HG03575 (cell line): Measurements from ENCODE around the gene NFAM1.

Experiments used
- ATAC-seq: cut with Tn5 transposase; IDR thresholded peaks from one replicate; pipeline ENCODE4 v1.9.1; 2021; ENCODE audit not compliant: unreplicated experiment, insufficient number of reproducible peaks, low FRiP score; ENCODE audit errors: extremely low read depth

The NFAM1 gene

GRCh38 chr22:42432020-42432596 lies at the start of gene NFAM1:
Gene NFAM1 (minus strand): TSS chr22:42432403. CDS start chr22:42432357, 46 bp downstream.
- ATAC-seq, result no peak

DNA sequence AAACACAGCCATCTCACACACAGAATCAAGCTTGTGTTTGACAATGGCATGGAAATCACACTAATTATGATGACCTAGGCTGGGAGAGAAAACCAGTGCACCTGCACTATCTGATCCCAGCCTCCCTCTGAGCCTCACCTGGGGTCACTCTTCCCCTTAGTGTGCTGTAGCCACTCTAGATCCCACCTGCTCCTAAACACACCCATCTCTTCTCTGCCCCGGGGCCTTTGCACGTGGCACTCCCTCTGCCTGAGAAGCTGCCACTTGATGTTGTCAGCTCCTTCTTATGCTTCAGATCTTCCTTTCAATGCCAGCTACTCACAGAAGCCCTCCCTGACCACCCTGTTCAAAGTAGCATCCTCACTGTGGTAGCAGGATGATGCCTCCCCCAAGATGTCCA lies 42.9 kb upstream of the NFAM1 start:
- ATAC-seq, result no peak

- ATAC-seq, result no peak
Observed at GRCh38 chr22:42473484-42474193, 41.4 kb upstream of the NFAM1 start.

DNA sequence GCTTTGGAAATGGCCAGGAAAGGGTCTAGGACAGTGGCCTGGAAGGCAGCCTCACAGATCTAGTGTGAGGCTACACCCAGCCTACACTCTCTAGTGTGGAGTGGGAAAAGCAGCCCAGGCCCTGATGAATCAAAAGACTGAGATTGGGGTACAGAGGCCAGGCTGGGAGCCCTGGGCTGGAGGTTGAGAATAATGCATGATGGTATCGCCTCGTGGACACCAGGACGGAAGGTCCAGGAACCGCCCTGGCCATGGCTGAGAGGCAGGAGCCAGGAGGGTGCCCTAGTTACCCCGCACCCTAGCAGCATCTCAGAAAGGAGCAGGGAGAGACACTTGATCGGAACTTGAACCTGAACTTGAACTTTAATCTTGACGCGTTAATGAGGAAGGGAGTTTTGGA lies 40.5 kb upstream of the NFAM1 start:
- no peak for ATAC-seq

GRCh38 chr22:42471441-42471840 lies 39.2 kb upstream of the NFAM1 start:
- no peak for ATAC-seq

DNA sequence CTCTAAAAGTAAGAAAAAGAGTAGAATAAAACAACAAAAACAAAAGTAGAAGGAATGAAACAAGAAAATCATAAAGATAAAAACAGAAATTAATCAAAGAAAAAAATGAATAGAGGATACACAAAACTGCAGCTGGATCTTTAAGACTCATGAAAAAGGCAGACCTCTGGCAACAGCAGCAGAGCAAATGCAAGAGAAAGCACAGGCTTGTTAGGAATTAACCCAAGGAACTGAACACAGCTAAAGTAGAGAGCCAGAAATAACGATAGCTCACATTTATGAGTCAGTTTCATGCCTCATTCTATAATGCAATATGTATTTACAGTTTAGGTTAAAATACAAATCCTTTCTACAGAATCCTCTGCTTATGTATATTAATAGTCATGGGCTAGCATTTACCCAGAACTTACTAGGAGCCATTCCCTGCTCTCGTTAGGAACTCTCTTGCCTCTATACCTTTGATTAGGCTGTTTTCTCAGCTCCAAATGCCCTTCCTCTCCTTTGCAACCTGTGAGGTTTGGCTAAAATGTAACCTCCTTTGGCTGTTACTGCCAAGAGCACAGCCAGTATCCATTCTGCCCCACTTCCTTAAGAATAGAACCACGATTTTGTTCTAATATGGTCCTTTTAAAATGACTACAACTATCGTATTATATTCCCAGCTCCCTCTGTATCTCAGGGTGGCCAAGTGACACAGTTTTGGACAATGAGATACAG lies 38.3 kb upstream of the NFAM1 start:
- no peak for ATAC-seq

DNA sequence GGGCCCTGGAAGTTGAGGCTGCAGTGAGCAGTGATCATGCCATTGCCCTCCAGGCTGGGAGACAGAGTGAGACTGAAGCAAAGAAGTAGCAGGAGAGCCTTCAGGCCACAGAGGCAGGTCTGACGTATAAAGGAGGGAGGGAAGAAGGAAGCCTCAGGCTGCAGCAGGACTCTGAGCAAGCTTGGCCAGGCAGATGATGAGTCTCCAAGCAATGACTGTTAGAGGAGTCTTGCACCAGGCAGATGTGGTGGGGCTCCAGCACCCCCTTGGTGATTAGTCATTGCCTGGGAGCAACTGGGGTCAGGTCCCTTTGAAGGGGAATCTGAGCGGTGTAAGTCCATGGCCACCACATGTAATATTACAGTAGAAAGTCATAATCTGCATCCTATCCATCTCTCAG lies 36.6 kb upstream of the NFAM1 start:
- ATAC-seq, result no peak

DNA sequence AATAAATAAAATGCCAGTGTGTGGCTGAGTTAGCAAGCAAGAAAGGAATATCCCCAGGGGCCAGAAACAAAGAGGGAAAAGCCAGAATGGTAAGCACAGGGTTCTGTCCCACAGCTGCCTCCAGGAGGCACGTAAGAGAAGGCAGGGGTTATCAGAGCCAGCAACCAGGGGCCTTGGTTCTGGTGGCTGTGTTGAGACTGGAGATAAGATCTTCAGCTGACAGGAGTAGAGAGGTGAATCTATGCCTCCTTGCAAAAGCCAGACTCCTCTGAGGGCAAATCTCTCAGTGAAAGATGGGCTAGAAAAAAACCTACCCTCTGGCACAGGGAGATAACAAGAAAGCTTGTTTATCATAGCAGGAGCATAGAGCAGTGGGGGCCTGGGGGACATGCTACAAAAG lies 29.8 kb upstream of the NFAM1 start:
- no peak for ATAC-seq

GRCh38 chr22:42461511-42461910 lies 29.3 kb upstream of the NFAM1 start:
- no peak for ATAC-seq

- no peak for ATAC-seq
Observed at GRCh38 chr22:42459287-42460063, 27.3 kb upstream of the NFAM1 start.

GRCh38 chr22:42452916-42453315 lies 20.7 kb upstream of the NFAM1 start:
- no peak for ATAC-seq

DNA sequence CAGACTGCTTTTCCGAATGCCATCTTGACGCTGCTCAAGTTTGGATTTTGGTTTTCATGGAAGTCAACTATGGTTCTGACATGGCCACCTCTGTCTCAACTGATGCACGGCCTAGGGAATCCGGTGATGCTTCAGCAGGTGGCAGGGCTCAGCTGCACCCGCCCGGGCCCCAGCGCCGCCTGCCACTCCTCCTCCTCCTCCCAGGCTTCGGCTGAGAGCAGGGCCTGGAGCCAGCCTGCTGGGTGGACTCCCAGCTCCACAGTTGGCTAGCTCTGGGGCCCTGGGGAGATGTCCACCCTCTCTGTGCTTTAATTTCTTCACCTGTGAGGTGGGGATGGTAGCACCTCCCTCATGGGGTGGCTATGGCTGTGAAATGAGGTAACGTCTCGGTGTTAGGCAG lies 20.3 kb upstream of the NFAM1 start:
- ATAC-seq, result no peak

DNA sequence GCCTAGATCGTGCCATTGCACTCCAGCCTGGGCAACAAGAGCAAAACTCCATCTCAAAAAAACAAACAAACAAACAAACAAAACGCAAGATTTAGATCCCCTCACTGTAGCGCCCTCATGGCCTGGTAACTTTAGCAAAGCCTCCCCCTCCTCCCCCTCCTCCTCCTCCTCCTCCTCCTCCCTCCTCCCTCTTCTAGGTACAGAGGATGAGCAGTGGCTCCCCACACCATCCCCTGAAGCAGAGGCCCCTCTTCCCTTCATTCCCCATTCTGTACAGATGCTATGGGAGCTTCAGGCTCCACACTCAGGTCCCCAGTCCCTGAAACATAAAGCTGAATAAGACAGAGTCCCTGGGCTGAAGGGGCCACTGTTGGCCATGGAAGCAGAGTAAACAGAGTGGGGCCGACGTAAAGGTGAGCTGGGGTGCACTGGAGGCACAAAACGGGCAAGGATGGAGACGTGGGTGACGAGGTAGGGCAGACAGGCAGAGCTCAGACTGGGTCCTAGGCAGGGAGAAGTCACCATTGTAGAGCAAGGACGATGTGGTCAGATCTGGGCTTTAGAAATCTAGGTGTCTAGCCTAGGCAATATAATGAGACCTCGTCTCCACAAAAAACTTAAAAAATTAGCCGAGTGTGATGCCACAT lies 19.4 kb upstream of the NFAM1 start:
- ATAC-seq, result no peak

GRCh38 chr22:42450862-42451261 lies 18.7 kb upstream of the NFAM1 start:
- no peak for ATAC-seq

DNA sequence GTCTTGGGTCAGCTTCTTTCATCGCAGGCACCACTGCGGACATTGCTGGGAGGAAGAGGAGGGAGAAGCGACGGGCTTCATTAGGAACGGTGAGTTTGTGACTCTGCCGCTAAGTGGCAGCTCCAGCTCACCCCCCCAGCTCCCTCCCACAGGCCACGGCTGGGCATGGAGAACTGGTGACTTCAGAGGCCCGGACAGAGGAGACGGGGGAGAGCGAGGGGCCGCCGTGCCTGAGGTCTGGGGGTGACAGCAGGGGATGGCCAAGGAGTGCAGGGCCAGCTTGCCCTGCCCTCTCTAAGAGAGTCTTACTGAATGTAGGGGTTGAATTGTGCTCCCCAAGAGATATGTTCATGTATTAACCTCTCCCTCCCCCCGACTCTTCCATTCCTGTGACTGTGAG lies 13.9 kb upstream of the NFAM1 start:
- ATAC-seq, result no peak

DNA sequence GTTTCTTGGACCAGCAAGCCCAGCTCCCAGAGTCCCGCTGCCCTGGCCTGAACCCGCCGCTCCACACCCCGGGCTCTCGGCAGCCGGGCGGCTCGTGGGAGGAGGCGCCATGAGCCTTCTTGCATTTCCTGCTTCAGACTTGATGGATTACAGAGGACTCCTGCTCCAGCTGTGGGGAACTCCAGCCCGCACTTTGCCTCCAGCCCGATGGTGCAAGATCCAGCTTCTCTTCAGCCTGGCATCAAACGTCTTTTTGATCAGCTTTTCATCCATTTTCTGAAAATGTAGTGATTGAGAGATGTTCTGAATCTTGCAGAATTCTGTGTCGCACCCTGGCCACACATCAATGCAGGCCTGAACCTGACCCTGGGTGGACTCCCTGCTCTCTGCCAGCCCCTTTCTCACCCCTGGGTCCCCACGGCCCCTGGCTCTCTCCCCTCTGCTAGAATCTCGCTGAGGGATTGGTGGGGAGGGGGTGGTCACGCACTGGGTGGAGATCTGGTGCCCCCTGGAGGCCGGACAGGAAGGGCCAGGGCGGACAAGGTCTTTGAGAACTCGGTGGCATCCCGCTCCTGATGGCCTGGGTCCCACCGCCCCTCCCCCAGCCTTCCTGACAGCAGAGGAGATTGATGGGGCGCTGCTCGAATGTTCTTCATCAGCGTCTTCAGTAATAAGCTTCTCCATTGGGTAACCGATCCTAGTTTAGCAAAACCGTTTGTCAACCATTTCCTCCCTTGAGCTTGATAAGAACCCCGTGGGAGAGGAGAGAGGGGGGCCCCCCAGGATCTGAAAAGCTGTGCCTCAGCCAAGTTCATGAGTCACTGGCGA lies 12.1 kb upstream of the NFAM1 start:
- ATAC-seq, result no peak

- no peak for ATAC-seq
Observed at GRCh38 chr22:42443240-42444076, 11.3 kb upstream of the NFAM1 start.

DNA sequence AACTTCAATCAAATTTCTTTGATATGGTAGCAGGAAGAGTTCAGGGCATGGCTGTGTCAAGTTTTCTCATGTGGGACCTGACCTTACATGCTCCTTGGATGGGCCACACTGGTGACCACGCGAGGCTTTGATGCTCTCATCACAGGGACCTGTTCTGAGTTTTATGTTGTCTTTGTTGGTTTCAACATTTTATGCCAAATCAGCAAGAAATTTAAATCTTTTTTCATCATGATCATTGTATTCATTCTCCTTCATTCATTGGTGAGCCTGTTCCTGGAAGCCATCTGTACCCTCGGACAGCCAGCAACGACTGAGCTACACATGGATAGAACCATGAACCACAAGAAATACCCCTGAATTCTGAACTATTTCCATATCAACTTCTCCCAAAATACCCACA lies 10.5 kb upstream of the NFAM1 start:
- no peak for ATAC-seq
